Measurements from ENCODE around the gene SERPINB12.

Gene SERPINB12

DNA sequence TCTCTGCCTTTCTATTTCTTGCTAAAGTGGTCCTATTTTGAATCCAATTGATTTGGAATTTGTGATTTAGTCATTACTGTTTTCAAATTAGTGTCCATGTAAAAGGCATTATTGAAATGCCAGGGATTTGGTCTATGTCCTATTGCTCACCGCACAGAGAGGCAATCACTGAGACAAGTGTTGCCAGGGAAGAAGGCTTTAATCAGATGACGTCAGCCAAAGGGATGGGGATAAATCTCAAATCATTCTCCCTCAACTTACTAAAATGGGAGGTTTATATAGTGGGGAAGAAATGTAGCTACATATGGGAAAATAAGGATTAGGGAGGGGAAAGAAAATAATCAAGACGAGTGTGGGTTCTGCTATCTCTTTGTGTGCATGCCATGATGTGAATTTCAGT, 9.6 kb downstream of the SERPINB12 start:
- no peak for DNase-seq

DNA sequence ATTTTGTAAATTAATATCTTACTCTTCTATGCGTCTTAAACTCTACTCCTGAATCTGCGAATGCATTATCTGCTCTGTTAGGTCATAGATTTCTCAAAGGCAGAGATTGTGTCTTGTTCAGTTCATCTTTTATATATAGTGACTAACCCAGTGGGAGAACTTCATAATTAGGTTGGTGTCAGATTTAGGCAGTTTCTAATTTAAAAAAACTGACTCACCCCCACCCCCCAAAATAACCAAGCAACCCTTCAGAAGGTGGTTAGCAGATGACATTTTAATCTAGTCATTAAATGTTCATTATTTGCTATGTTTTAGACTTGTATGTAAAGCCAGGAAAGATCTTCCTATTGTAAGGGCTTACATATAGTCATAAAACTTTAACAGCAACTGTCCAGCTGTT, 10.4 kb downstream of the SERPINB12 start:
- DNase-seq, result no peak

DNA sequence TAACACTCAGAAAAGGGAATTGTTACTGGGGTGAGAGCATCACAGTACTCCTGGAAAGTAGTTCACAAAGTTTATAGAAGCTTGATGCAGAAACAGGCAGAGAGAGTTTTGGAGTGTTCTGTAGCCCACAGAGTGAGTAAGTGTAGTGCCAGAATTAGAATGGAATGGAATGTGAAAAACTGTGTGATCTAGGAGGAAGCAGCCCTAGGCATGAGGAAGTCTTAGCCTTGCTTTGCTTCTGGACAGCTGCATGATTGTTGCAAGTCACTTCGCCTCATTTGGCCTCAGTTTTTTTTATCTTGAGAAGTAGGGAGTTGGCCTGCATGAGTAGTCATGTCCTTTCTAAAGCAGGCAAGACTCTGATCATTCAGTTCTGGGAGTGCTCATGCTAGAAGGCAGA, 10.9 kb downstream of the SERPINB12 start:
- no peak for DNase-seq

DNA sequence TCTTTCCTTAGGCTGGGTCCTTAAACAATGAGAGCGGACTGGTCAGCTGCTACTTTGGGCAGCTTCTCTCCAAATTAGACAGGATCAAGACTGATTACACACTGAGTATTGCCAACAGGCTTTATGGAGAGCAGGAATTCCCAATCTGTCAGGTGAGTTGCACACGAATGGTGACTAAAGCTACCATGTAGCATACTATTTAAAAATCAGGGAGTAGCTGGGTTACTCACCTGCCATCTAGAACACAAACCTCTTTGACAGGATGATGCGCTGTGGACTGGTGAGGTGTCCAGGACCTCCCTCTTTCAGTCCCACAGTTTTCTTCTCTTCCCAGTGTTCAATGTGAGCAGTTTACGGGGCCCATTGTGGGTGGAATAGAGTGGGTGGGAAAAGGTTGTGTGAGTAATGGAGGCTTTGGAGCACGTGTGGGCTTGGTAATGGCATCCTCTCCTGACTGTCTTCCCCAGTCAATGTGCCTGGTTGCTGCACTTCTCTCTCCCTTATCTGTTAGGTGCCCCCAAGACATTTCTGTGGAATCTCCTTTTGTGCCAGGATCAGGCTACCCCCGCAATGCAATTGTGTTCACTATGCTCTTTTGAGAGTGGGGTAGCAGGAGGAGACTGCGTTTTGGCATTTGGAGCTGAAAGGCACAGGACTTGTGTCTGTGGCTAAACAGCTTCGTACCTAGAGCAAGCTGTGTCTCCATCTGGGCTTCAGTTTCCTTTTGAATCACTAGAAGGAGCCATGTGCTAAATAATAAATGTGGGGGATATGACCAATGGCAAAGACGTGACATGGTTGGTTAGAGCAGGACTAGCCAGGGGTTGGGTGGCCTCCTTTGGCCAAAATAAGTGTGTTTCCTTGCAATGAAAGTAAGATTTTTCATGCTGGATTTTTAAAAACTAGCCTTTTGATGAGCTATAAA, 17.7 kb downstream of the SERPINB12 start:
- no peak for DNase-seq

DNA sequence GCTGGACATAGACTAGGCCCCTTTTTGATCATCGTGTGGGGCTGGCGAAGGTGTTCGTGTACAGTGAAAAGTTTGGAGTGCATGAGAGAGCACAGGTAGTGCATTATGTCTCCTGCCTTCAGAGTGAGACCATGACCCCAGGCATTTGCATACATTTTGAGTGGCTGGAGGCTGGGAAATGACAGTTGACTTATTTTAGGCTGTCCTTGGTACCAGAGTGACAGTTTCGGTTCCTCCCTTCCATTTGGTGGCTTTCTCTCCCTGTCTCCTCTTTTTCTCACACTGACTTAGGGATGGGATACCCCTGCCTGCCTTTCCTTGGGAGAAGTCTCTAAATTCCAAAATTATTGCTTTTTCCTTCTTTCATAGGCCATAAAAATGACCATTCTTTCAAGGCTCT, 20.1 kb downstream of the SERPINB12 start:
- no peak for DNase-seq

DNA sequence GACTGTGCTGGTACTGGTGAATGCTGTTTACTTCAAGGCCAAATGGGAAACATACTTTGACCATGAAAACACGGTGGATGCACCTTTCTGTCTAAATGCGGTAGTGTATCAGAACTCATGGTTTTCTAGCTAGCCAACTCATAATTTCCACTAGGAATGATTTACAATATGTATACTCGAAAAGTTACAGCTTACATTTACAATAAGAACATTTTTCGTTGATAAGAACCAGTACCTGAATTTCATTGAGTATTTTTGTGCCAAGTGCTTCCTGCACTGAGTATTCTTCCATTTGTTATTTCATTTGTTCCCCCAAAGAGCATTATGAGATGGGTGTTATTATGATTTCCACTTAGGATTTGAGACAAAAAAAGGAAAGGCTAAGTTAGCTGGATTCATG, 21.9 kb downstream of the SERPINB12 start:
- DNase-seq, result no peak

DNA sequence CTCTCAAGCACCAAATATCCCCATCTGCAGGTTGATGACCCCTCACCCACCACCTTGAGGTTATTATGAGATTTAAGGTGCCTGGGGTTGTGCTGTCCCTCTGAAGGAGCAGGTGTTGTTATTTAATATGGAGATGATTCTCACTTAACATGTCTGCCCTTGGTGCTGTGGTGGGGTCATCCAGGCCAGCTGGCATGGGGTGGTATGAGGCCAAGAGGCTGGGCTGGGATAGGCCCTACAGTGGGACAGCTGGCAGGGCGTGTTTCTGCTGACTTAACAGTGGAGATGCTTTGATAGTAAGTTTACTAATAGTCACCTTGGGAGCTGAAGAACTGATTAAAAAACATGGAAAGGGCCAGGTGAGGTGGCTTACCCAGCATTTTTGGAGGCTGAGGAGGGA, 22.4 kb downstream of the SERPINB12 start:
- DNase-seq, result no peak

DNA sequence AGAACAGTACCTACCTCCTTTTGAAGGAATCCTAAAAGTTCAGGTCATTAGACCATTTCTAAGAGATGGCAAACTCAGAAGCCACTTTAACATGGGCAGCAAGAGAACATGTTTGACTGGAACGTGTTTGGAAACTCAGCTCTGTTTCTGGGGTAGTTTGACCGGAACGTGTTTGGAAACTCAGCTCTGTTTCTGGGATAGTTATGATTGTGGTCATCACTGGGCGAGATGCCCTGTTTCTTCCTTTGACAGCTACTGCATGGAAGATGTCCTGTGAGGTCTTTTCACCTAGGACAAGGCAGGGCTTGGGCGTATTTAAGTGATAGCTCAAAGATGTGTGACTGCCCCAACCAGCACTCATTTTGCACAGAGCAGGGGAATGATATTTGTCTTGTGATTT, 25.1 kb downstream of the SERPINB12 start:
- no peak for DNase-seq

DNA sequence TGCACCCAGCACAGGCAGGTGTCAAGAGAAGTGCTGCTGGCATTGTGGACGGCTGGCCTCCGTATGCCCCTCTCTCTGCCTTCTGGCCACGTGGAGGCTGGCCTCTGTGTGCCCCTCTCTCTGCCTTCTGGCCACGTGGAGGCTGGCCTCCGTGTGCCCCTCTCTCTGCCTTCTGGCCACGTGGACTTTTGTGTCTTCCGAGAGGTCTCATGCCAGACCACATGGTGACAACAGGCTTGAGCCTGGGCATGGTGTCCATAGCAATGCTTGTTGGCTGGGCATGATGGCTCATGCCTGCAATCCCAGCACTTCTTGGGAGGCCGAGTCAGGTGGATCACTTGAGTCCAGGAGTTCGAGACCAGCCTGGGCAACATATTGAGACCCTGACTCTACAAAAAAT, 25.7 kb downstream of the SERPINB12 start:
- DNase-seq, result no peak

DNA sequence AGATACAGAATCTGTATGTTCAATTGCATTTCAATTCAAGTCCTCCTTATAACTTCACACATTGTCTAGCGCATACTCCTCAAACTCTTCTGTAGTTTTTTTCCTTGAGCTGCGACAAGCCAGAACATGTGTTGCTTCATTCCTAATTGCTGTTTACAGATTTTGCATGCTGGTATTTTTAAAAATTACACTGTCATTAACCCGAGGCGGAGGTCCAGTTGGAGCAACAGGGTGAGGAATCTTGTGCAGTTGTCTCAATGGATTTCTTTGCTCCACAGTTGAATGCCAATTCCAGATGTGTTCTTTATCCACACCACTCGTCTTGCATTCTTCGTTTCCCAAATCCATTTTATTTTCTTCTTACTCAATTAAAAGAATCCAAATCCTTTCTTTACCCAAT, 28.6 kb downstream of the SERPINB12 start:
- DNase-seq, result no peak

DNA sequence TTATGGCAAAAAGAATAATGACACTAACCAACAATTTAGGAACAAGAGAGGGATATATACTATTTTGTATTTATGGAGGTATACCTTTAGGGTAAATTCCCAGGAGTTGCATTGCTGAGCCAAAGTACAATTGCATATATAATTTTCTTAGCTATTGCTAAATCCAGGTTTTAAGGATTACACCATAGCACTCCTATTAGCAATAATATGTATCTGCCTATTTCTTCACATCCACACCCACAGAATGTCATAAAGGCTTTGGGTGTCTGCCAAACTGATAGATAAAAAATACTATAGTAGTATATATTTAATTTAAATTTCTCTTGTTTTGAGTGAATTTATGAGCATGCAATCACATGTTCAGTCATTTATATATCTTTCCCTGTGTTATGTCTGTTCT, 33.5 kb downstream of the SERPINB12 start:
- DNase-seq, result no peak

DNA sequence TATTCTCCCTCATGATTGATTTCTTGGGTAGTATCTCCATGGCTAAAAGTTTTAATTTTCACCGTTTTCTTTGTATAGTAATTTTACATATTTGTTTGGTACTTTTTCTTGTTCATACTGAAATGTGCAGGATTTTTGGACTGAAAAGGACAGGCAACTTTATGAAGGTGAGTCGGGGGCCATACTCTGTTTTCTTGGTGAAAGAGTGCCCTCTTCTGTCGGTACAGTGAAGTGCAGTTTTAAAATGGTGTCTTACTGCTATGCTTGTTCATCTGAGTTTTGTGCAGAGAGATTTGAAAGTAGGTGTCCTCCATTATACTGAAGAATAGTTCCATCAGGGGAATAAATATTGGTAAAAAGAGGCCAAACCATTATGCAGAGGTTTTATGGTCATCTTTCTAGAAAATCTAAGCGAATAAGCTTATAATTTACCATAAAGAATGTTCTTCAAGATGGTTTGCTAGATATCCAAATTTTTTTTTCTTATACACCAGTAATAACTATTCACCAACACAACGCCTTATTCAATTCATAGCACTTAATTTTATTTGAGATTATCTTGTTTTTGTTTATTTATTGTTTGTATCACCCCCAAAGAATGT, 36.3 kb downstream of the SERPINB12 start:
- DNase-seq, result peak; percentile 72

DNA sequence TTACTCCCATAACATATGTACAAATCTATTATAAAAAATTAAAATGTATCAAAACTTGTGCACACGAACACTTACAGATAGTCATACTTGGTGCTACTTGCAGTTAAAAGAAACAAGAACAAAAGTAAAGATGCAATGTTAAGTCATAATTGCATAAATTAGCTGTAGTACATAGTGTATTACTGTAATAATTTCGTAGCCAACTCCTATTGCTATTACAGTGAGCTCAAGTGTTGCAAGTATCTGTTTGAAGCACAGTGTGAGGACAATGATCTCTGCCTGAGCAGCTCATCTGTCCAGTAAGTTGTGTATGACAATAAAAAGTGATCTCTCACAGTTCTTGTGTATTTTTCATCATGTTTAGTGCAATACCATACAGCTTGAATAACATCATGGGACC, 37.4 kb downstream of the SERPINB12 start:
- DNase-seq, result no peak

DNA sequence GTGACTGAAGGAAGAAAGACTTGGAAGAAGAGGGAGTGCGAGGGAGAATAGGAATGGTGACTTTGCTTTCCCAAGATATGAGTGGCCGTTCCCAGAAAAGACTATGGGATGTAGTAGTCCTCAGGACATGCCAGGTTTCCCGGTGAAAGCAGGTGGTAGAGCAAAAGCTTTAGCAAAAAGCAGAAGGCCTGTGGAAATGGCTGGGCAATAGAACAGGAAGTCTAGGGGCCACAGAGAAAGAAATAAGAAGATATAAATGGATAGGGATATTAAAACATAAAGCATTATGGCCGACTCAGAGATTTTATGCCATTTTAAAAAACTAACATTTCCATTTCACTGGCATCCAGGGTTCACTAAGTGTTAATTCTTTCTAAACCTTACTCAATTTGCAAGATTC, 43.8 kb downstream of the SERPINB12 start:
- no peak for DNase-seq

DNA sequence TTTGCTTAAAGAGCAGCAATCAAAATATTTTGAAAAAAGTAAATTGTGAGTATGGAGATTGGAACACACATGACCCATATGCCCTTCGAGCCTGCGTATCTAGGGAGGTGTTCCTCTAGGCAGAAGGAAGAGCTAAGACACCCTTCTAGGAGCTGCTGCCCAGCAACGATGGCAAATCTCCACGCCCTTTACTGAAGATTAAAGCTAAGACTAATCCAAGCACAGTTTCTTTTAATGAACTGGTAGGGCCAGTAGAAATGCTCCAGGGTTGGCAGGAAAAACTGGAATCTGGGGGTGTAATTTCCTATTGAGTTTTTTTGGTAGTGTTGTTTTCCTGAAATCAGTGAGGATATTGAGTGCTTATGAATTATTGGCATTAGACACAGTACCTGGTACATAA, 44.3 kb downstream of the SERPINB12 start:
- DNase-seq, result no peak

DNA sequence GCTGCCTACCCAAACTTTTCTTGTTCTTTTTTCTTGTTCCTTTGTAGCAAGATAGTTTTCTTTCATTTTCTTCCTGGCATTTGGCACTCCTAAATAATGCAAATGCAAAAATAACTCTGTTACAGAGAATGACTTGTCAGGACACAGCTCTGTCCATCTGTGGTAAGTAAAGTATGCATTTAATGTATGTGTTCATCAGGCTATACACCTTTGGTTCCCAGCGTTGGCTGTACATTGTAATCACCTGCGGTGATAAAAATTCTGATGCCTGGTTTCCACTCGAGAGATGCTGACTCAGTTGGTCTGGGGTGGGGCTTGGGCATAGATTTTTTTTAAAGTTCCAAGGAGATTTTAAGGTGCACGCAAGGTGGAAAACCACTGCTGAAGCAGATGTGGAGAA, 44.8 kb downstream of the SERPINB12 start, which contains the start of gene SERPINB13:
TSS of gene SERPINB13 (plus strand) at position 378 of the 400 bp plus-strand sequence. CDS start 1,325 bp downstream, outside the sequence.
- DNase-seq, result no peak

DNA sequence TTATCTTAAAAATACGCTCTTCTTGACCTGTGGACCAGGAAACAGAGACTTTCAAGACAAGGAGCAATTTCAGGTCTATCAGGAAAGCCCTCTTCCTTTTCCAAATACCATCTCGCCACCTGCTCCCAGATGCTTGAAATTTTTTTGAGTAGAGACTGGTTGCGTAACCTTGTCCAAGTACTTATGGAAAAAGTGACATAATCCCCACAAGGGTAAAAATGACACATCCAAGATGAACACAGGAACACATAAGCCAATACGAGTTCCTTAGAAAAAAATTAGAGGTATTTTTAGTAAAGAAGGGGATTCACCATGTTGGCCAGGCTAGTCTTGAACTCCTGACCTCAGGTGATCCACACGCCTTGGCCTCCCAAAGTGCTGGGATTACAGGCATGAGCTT, 46.7 kb downstream of the SERPINB12 start:
- DNase-seq, result peak; percentile 39

DNA sequence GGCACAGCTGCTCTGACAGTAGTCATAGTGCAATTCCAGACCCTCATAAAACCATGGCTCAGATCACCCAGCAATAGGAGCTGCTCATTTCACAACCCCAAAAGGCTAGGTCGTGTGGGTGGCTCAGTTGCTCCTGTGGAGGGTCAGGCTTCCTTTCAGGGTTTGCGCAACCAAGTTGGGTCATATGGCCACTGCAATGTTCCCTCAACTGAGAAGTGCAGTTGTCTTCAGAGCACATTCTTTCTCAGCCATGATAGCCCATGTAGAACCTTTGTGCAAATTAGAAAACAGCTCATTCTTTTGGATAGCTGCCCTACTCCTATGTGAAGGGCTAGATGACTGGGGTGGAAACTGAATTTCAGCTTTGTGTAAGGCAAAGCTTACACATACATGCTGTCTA, 48.2 kb downstream of the SERPINB12 start:
- DNase-seq, result no peak

DNA sequence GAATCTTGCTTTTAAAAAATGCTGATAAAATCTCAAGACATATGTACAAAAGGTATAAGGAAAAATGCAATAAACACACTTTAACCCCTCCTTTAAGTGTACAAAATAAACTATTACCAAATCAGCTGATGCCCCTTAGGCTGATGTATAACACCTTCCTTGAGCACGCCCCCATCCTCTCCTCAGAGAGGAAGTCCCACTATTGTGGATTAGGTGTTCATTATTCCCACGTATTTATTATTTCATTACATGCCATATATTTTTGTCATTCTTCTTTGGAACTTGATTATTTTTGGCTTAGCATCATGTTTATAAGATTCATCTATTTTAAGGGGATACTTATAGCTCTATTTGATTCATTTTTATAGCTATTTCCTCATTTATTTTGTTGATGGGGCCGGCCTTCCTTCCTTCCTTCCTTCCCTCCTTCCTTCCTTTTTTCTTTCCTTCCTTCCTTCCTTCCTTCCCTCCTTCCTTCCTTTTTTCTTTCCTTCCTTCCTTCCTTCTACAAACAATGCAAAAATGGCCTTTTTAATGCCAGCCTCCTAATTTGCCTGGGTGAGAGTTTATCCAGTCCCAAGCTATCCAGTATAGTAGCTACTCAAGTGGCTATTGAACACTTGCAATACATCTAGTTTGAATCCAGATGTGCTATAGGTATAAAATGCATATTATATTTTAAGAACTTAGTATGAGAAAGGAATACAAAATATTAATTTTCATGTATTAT, 49.0 kb downstream of the SERPINB12 start:
- DNase-seq, result no peak

DNA sequence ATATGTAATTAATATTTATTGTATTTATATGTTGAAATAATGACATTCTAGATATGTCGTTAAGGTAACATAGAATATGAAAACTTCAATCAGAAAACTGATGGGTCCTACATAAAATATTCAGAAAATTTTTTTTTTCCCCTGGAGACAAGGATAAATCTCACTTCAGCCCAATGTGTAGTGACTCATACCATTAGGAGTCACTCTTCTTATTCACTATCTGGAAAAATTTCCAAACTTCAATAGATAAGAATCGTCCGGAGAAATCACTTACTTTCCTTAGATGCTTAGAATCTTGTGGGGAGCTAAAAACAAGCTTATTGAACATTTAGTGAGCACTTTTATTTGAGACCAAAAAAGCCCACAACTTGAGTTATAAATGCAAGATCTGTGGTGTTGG, 49.6 kb downstream of the SERPINB12 start:
- DNase-seq, result no peak

DNA sequence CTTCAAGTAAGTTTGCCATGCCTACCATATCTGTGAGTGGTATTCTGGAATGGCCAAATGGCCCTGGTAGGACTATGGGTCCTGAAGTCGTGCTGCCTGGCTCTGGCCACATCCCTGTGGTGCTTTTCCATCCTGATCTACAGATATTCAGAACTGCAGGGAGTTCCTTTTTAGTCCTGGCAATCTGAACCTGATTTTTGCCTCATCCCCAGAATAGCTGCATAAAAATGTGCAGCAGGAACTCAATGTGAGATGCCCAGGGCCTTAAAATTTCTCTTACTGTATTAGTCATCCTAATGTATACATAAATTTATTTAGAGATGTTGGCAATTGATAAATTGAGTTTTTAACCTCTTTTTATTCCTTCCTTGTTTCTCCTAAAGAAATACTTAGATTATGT, 50.3 kb downstream of the SERPINB12 start:
- no peak for DNase-seq

DNA sequence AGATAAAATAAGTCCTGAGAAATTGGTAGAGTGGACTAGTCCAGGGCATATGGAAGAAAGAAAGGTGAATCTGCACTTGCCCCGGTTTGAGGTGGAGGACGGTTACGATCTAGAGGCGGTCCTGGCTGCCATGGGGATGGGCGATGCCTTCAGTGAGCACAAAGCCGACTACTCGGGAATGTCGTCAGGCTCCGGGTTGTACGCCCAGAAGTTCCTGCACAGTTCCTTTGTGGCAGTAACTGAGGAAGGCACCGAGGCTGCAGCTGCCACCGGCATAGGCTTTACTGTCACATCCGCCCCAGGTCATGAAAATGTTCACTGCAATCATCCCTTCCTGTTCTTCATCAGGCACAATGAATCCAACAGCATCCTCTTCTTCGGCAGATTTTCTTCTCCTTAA, 54.8 kb downstream of the SERPINB12 start:
- DNase-seq, result no peak

DNA sequence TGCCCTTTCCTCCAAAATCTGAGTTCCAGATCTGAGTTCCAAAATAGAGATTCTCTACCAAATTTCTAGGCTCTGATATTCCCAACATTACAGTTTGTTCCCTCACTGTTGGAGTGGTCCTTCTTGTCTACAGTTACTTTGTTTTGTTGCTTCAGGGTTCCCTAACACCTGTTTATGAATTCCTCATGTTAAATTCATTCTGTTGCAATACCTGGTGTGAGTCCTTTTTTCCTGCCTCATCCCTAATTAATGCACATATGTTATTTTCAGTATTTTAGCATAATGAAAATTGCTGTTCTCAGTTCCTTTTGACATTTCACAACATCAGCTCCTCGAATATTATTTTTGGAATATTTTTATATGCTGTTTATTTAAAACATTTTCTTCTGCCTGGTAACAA, 61.2 kb downstream of the SERPINB12 start:
- DNase-seq, result no peak

DNA sequence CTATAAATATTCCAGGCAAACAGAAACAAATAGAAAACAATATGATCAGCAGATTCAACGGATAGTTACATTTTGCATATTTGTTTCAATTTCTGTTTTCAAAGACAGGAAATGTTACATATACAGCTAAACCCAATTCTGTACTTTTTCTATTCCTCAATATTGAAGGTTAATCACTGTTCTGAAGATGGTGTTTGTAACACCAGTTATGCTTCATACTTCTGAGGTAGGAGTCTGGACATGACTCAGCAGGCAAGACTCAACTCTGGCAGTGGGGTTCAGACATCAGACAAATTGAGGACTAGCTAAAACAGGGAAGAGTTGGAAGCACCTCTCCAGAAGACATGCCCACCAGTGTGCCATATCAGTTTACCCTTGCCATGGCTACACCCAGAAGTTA, 61.6 kb downstream of the SERPINB12 start:
- peak; percentile 28 for DNase-seq

Measured in DMS53 (cell line).